HG02798 (cell line): ENCODE results near the gene TRPV2.
A peak's percentile ranks its signal among the peaks of the same experiment; 100 is the strongest.
"Not testable (repeated sequence)": the region's sequence is repeated elsewhere in the genome, so short reads cannot be mapped to it uniquely, and the experiment has no call there.

Experiments used
- ATAC-seq: cut with Tn5 transposase; IDR thresholded peaks from one replicate; pipeline ENCODE4 v1.9.1; 2021; ENCODE audit warnings: mild to moderate bottlenecking; ENCODE audit not compliant: unreplicated experiment, poor library complexity

The TRPV2 gene

DNA sequence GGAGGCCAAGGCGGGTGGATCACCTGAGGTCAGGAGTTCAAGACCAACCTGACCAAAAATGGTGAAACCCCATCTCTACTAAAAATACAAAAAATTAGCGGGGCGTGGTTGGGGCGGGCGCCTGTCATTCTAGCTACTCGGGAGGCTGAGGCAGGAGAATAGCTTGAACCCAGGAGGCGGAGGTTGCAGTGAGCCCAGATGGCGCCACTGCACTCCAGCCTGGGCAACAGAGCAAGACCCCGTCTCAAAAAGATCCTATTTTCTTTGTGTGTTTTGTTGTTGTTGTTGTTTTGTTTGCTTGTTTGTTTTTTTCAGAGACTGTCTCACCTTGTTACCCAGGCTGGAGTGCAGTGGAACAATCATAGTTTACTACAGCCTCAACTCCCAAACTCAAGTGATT, 11.5 kb upstream of the TRPV2 start:
- ATAC-seq = not testable (repeated sequence)

DNA sequence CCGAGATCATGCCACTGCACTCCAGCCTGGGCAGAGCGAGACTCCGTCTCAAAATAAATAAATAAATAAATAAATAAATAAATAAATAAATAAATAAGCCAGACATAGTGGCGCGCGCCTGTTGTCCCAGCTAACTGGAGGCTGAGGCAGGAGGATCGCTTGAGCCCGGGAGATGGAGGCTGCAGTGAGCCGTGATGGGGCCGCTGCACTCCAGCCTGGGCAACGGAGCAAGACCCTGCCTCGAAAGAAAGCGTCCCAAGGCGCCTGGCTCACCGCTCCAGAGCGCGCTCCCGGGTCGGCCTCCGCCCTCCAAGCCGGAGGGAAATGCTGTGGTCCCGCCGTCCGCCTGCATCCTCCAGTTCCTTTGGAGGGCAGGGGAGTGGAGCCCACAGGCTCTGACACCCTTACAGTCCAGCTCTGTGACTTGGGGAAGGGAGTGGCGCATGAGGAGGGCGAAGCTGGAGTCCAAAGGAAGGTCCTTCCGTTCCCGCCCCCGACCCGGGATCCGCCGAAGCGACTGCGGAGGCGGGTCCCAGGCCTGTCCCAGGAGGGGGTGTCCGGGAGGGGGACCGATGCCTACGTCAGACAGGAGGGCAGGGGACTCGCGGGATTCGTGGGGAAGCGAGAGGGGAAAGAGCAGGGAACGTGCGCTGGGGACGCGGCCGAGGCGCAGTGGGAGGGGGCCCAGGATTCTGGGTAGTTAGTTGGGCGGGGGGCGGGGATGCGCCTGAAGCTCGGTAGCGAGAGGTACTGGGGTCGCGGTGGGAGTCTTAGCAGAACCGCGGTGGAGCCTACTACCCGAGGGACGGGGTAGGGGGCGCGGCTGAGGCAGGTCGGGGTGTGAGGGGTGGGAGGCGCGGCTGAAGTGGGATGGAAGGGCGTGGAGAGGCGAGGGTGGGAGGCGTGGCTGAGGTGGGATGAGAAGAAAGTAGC, 8.4 kb upstream of the TRPV2 start:
- ATAC-seq = no peak

DNA sequence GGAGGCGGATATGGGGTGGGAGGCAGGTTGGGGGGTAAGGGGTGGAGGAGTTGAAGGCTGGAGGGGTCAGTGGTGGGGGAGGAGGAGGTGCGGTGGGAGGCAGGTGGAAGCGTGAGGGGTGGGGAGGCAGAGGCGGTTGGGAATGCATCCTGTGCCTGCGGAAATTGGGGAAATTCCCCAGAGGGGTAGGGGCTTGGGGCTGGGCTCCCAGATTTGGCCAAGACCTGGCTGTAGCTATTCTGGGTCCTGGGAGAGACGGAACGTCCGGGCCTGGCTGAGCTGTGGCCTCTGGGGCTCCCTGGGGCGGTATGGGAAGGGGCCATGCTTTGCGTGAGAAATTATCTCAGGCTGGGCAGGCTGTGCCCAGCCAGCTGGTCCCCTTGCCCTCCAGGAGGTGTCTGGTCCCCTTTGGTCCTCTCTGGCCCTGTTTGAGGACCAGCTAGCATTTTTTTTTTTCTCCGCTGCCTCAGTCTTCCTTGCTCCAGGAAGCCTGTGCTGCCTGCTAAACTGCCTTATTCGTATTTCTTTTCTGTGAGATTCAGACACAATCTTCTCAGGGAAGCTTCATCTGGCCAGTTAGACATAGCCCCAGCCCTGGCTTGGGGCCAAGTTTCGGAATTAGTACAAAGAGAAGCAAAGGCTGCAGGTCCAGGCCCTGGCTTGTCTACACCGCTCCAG, 7.3 kb upstream of the TRPV2 start:
- peak; percentile 87 for ATAC-seq

DNA sequence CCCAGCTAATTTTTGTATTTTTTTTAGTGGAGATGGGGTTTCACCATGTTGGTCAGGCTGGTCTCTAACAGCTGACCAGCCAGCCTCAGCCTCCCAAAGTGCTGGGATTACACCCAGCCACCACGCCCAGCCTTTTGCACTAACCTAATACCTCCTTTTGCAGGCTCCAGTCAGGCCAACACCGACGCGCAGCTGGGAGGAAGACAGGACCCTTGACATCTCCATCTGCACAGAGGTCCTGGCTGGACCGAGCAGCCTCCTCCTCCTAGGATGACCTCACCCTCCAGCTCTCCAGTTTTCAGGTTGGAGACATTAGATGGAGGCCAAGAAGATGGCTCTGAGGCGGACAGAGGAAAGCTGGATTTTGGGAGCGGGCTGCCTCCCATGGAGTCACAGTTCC, 2.0 kb downstream of the TRPV2 start:
- no peak for ATAC-seq

DNA sequence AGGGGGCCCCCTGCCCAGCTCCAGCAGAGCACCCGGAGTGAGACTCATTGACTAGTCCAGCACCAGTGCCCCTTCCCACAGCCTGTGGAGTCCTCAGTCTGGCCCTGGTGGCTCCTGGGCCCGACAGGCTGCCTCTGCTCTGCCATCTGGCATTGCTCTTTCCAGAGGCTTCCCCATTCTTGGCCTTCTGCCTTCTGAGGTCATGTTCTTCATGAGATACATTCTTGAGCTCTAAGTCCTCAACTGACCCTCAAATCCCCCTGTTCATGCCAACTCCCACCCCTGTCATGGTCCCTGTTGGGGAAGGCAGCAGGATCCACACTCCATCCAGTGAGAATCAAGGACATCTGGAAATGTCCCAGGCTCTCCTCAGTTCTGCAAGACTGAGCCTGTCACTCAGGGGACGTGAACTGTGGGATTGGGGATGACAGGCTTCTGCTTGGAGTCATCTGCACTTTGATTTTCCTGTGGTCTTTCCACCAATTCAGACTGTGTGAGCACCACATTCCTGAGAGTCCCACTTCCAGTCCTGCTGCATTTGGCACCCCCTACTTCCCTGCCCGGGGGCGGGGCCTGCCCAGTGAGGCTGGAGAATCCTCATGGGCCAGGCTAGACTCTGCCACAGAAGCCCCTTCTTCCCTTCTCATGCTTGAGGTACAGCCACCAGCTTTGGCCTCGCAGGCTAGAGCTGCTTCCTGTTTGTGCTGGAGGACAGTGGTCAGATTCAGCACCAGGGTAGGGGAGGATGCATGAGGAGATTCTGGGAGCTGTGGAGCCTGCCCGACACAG, 2.7 kb downstream of the TRPV2 start:
- ATAC-seq = no peak

DNA sequence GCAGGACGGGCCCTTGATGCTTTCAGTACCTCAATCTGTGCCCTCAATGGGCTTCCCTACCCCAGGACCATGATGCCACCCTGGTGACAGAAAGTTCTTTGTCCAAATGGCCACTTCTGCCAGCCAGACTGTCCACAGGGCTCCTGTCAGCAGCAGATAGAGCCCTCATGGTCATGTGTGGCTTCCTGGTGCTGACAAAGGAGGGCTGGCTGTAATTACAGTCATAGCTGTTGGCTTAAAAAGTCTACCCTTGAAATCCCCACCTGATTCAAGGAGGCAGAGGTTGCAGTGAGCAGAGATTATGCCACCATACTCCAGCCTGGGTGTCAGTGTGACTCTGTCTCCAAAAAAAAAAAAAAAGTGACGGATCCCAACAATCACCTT, 3.3 kb downstream of the TRPV2 start:
- no peak for ATAC-seq

DNA sequence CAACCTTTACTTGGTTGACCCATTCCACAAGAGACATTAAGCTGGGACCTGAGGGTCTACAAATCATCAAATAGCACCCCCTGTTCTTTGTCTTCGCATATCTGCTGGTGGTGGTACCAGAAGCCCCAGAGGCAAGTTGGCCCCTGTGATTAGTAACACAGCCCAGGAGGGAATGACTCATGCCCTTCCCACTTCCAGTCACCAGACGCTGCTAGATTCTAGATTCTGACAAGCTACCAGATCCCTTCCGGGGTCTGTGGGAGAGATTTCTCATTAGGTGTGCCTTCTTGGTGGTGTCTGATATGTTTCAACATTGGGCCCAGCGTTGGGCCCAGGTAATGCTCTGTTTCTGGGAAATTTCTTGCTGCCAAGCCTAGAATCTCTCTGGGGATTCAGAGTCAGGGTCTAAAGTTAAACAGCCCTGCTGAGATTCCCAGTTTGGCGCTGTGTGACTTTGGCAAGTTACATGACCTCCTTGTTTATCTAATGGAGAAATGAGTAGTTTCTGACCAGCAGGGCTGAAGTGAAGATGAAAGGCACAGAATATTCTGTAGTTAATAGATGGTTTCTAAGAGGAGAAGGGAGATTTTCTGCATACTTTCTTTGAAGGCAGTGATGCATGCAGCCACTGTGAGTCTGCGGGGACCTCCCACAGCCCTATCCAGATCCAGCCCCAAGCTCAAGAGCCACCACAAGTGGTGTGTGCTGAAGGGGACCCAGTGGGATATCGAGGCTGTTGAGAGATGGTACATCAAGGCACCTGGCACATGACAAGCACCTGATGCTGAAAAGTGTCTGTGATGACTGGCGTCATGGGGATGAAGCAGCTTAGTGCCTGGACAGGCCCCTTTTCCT, 3.9 kb downstream of the TRPV2 start:
- peak; percentile 35 for ATAC-seq

DNA sequence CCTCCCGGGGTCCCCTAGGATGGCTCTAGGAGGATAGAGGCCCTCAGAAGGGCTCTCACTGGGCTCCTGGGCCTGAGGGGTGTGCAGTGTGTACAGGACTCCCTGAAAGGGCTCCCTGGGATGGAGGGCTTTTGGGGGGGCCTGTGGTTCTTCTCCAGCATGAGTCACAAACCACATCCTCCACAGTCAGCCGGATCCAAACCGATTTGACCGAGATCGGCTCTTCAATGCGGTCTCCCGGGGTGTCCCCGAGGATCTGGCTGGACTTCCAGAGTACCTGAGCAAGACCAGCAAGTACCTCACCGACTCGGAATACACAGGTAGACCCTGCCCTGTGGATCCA, 4.5 kb downstream of the TRPV2 start:
- no peak for ATAC-seq

DNA sequence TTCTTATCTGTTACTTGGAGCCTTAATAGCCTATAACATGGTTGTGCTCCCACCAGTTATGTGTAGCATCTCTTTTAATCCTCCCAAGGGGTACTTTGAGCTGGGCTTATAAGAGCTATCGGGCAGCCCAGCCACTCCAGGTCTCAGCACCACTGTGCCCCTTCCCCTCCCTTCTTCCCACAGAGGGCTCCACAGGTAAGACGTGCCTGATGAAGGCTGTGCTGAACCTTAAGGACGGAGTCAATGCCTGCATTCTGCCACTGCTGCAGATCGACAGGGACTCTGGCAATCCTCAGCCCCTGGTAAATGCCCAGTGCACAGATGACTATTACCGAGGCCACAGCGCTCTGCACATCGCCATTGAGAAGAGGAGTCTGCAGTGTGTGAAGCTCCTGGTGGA, 7.0 kb downstream of the TRPV2 start:
- no peak for ATAC-seq

DNA sequence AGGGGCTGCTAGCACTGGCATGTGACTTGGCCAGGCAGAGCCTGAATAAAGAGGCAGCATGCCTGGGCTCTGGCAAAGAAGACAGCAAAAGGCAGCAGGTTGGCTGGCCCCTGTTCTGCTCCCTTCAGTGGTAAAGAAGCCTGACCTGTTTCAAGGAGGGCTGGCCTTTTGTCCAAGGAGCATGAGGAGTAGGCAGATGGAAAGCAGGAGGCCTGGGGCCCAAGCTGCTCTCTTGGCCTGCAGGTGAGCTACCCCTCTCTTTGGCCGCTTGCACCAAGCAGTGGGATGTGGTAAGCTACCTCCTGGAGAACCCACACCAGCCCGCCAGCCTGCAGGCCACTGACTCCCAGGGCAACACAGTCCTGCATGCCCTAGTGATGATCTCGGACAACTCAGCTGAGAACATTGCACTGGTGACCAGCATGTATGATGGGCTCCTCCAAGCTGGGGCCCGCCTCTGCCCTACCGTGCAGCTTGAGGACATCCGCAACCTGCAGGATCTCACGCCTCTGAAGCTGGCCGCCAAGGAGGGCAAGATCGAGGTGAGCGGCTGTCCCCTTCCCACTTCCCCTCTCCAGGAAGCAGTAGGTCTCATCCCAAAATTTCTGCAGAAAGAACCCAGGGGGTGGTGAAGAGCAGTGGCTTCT, 8.0 kb downstream of the TRPV2 start:
- no peak for ATAC-seq

DNA sequence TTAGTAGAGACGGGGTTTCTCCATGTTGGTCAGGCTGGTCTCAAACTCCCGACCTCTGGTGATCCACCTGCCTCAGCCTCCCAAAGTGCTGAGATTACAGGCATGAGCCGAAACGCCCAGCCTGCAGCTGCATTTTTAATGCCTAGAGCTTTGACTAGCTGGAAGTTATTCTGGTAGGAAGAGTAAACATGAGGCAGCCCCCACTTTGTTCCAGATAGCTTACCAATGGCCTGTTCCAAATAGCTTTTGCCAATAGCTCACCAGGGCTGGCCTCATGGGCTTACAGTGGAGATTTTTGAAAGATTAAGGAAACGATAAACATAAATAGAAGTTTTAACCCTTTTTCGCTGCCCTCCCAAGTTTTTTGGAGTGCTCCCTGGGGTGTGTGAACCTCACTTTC, 9.8 kb downstream of the TRPV2 start:
- no peak for ATAC-seq

DNA sequence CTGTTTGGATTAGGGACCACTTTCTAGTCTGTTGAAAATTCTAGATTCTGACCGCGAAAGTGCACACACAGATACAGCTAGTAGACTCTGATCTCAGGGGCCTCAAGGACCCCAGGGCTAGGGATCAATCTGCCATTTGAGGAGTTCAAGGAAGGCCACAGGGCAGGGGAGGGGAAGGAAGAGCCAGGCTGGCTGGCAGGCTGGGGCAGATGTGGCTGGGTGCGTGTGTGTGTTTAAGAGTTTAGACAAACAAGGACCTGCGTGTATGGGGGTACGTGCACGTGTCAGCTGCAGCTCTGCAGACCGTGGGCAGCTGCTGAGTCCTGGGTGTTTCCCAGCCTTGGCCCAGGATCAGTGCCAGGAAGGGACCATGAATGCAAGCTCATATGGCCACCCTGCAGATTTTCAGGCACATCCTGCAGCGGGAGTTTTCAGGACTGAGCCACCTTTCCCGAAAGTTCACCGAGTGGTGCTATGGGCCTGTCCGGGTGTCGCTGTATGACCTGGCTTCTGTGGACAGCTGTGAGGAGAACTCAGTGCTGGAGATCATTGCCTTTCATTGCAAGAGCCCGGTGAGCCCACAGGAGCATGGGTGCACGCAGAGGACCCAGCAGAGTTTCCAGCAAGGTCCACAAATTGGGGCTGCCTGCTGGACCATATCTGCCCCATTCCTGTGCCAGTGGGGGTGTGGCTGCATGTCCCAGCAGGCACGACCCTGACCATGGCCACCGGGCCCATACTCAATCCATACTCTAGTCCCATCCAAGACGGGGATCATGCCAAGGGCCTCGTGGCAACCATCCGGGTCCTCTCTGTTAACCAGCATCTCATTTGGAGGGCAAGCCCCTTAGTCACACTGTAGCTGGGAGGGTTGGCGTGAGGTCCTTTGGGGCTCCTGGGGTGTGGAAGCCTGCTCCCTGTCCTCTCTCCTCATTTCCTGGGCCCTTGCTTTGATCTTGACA, 10.6 kb downstream of the TRPV2 start:
- no peak for ATAC-seq

DNA sequence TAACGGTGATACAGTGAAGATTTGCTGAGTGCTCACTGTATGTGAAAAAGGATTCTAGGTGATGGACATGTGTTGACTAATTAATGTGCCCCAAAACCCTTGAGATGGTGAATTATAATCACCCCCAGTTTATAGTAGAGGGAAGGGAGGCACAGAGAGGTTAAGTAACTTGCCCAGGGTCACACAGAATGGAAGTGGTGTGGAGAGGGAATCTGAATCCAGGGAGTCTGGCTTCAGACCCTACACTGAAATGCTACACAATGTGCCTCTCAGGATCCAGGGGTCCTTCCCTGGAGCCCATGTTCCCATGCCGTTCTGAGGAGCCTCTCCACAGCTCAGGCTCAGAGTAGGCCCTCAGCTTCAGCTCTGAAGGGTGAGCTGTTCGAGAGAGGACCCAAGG, 11.6 kb downstream of the TRPV2 start:
- ATAC-seq = no peak

DNA sequence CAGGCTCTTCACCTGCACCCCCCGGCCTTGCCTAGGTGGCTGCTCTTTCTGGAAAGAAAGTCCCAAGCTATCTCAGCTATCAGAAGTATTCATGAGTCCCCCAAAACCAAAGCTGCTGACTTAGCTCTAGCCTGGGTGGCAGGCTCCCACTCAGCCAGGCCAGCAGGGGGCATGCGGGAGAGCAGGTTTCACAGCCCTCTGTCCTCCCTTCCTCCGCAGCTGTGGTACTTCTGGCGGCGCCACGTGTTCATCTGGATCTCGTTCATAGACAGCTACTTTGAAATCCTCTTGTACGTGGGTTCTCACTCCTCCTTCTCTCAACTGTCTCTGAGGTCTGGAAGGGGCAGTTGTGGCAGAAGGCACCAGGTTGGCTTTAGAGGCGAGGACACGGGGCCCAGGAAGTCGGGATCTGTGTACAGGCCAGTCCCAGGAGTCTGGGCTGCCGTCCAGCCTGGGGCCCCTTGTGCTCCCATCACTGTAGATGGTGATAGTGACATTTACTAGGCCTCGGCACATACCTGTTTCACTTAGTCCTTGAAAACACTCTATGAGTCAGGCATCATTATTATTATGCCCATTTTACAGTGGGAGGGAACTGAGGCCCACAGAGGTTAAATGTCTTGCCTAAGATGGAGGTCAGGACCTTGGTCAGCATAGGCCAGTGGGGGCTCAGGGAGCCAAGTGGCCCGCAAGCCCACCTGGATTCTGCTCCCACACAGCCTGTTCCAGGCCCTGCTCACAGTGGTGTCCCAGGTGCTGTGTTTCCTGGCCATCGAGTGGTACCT, 12.9 kb downstream of the TRPV2 start:
- ATAC-seq = no peak

DNA sequence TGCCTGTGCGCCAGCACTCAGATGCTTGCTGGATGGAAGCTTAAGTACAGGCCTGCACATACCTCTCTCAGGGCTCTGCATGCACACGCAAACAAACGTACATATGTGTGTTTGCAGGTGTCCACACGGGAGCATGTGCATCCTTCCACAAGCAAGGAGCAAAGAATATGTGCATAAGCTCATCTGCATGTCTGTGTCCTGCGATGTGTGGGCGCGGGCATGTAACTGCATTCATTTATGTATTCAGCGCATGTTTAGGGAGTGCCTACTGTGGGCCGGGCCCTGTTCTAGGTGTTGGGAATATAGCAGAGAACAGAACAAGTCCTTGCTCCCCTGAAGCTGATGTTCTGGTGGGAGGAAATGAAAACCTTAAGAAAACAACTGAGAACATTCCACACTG, 13.7 kb downstream of the TRPV2 start:
- no peak for ATAC-seq

DNA sequence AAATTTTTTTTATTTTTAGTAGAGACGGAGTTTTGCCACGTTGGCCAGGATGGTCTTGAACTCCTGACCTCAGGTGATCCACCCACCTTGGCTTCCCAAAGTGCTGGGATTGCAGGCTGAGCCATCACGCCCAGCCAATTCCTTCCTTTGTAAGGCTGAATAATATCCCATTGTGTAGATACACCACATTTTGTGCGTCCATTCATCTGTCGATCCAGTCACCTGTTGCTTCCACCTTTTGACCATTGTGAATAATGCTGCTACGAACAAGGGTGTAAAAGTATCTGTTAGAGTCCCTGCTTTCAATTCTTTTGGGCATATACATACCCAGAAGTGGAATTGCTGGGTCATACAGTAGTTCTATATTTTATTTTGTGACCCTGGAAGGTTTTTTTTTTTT, 15.3 kb downstream of the TRPV2 start:
- no peak for ATAC-seq

DNA sequence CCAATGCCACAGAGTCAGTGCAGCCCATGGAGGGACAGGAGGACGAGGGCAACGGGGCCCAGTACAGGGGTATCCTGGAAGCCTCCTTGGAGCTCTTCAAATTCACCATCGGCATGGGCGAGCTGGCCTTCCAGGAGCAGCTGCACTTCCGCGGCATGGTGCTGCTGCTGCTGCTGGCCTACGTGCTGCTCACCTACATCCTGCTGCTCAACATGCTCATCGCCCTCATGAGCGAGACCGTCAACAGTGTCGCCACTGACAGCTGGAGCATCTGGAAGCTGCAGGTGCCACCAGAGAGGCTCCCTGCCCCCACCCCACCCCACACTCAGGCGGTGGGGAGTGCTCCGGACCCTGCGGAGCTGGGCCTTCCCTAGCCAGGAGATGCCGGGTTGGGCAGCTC, 16.6 kb downstream of the TRPV2 start:
- ATAC-seq = no peak

DNA sequence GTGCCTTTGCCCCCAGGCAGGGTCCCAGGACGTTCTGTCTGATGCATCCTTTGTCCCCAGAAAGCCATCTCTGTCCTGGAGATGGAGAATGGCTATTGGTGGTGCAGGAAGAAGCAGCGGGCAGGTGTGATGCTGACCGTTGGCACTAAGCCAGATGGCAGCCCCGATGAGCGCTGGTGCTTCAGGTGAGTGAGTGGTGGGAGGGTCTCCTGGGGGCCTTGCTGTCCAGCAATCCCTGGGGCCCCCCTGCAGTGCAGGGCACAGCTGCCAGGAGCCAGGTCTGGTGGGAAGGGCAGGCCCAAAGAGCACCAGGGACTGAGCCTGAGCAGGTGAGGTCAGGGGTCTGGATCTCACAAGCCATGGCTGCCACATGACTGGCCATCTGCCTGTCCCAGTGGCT, 18.1 kb downstream of the TRPV2 start:
- no peak for ATAC-seq
